Right lobe of liver (tissue), 6 donors: Measurements from ENCODE around the gene TMEM88. TPM values are rescaled to one million over a fixed set of nuclear protein-coding genes. Genes with fewer than 3 reads are reported as not detected.

ENCODE experiments used
- ATAC-seq, 4 donors: fragments of 200-7000 bp; cut with Tn5 transposase; one replicate each; pipeline ENCODE4 v1.9.1; 2020; ENCODE audit warnings: mild to moderate bottlenecking in 4 of 4, moderate library complexity in 4 of 4
- DNase-seq, 3 donors: peaks; one replicate each; pipeline ENCODE4 v3.0.0-alpha.2; 2020
- H3K27ac ChIP-seq, 3 donors: fragments of 200-600 bp; one replicate each; pipeline ENCODE4 v1.8.0; 2022
- H3K27me3 ChIP-seq, 2 donors: fragments of 200-600 bp; one replicate each; pipeline ENCODE4 v1.8.0; 2022
- H3K36me3 ChIP-seq, 4 donors: fragments of 200-600 bp; sonication (generic) in 1 of 4; one replicate each; pipeline versions ENCODE4 v1.5.1 to v1.8.0; 2017 to 2022; ENCODE audit warnings: control low read depth in 1 of 4
- H3K4me1 ChIP-seq, 4 donors: fragments of 200-600 bp; sonication (generic) in 1 of 4; one replicate each; pipeline versions ENCODE4 v1.5.1 to v1.8.0; 2017 to 2022; ENCODE audit warnings: control low read depth in 1 of 4
- H3K4me3 ChIP-seq, 3 donors: fragments of 200-600 bp; one replicate each; pipeline ENCODE4 v1.8.0; 2022
- H3K9me3 ChIP-seq, 4 donors: fragments of 200-600 bp; sonication (generic) in 1 of 4; one replicate each; pipeline versions ENCODE4 v1.5.1 to v1.8.0; 2017 to 2022; ENCODE audit warnings: control low read depth in 1 of 4
- CTCF ChIP-seq, 4 donors: fragments of 200-600 bp in 3 of 4; fragments of 450-650 bp in 1 of 4; IDR thresholded peaks; one replicate each; pipeline versions ENCODE4 v1.5.1 to v1.8.0; 2016 to 2022; ENCODE audit warnings: antibody characterized with exemption in 4 of 4, mild to moderate bottlenecking in 2 of 4
- POLR2A ChIP-seq: fragments of 450-650 bp; IDR thresholded peaks from one replicate; pipeline ENCODE4 v1.6.1; 2017; ENCODE audit warnings: antibody characterized with exemption, mild to moderate bottlenecking
- WGBS: methylation state at CpG from one replicate; pipeline ENCODE4 v1.1.6; 2018; ENCODE audit warnings: low coverage, low lambda C conversion rate; ENCODE audit not compliant: insufficient coverage; ENCODE audit errors: missing lambda C conversion rate; 5-methylcytosine and 5-hydroxymethylcytosine counted together
- intact Hi-C, 2 donors: fragments of 100-400 bp; cut with DNase I; formaldehyde crosslinking; loops; one replicate each; pipeline versions ENCODE4 v1.11.2 to v1.14.1; 2022
- total RNA-seq, 6 experiments: library from RNA; depleted of rRNA in 2 of 6; stranded (reverse); fragments of >200 nt in 2 of 6; fragmentation: NEBNext Ultra II Directional in 3 of 6; extraction: Animal tissue kit (Norgen Biotek cat#: 25700) in 3 of 6; gene quantifications; one replicate each; pipeline versions ENCODE4 v1.1.0 to v1.2.4, GENCODE V29; 2016 to 2023
- donor health status: DM: no; HTN: yes; CAD: no.
- donor health status: DM: no; HTN: no; CAD: no.
- donor health status: DM: no; HTN: no; CAD: no.
- donor health status: DM: no; HTN: yes; CAD: no.
- donor health status: DM: no; HTN: yes; CAD: no.

TMEM88 gene
- total RNA-seq, 6 experiments from 2014 or later, result 0.74 to 2.4 (median 1.2) TPM

- no peak for TF ChIP-seq POLR2A
- no peak for TF ChIP-seq CTCF (IDR thresholded peaks at IDR 0.05)
- H3K27me3 ChIP-seq, result no peaks in the 10 kb centered on the region
- H3K36me3 ChIP-seq, result no peaks in the 10 kb centered on the region
- 75% methylated on average over 7 of the region's 7 CpGs for WGBS
- no peak for ATAC-seq
- no peak for DNase-seq
- no peak overlapping the region for H3K4me3 ChIP-seq
- intact Hi-C loops, result no loop called here
- H3K4me1 ChIP-seq, result peaks cover 0 to 18% (median 10%) of the 10 kb centered on the region in 4 donors
- H3K9me3 ChIP-seq, result no peaks in the 10 kb centered on the region
- no peak overlapping the region for H3K27ac ChIP-seq
Observed at GRCh38 chr17:7882068-7882467, 27.2 kb downstream of the TMEM88 start.

GRCh38 chr17:7882629-7883028, 27.8 kb downstream of the TMEM88 start:
- Histone ChIP-seq H3K27me3 (no peaks in the 10 kb centered on the region), H3K27ac (no peak overlapping the region), H3K9me3 (no peaks in the 10 kb centered on the region), H3K4me3 (no peak overlapping the region), H3K4me1 (peaks cover 0 to 21% (median 11%) of the 10 kb centered on the region in 4 donors), H3K36me3 (no peaks in the 10 kb centered on the region)
- no peak for ATAC-seq
- WGBS, result 83% methylated on average over 1 of the region's 3 CpGs
- no peak for DNase-seq
- intact Hi-C loops, result no loop called here
- no peak for TF ChIP-seq CTCF (IDR thresholded peaks at IDR 0.05)
- no peak for TF ChIP-seq POLR2A

- no peak for DNase-seq
- H3K27ac ChIP-seq, result no peak overlapping the region
- no peaks in the 10 kb centered on the region for H3K27me3 ChIP-seq
- TF ChIP-seq CTCF (IDR thresholded peaks at IDR 0.05) (no peak), POLR2A (no peak)
- no peak for ATAC-seq
- 34% methylated on average over 3 of the region's 3 CpGs for WGBS
- peaks cover 3 to 34% (median 17%) of the 10 kb centered on the region in 4 donors for H3K4me1 ChIP-seq
- H3K4me3 ChIP-seq, result no peak overlapping the region
- intact Hi-C loops, result no loop called here
- no peaks in the 10 kb centered on the region for H3K36me3 ChIP-seq
- no peaks in the 10 kb centered on the region for H3K9me3 ChIP-seq
Observed at GRCh38 chr17:7883781-7884386, 29.0 kb downstream of the TMEM88 start.

GRCh38 chr17:7884581-7885366, 29.9 kb downstream of the TMEM88 start:
- intact Hi-C loops, result no loop called here
- H3K9me3 ChIP-seq, result no peaks in the 10 kb centered on the region
- peaks cover 3 to 42% (median 21%) of the 10 kb centered on the region in 4 donors for H3K4me1 ChIP-seq
- peak overlapping the region; percentile 56 to 63 (median 59) for H3K4me3 ChIP-seq
- no peak for DNase-seq
- H3K27ac ChIP-seq, result peak overlapping the region in 2 of 3 donors; percentile 82 to 88
- TF ChIP-seq CTCF (IDR thresholded peaks at IDR 0.05) (no peak), POLR2A (no peak)
- no peaks in the 10 kb centered on the region for H3K27me3 ChIP-seq
- no peaks in the 10 kb centered on the region for H3K36me3 ChIP-seq
- ATAC-seq, result no peak
- 1% methylated on average over 38 of the region's 100 CpGs for WGBS
